HepG2 (cell line): ENCODE data around the gene PLD2. TPM values are rescaled to one million over a fixed set of nuclear protein-coding genes. Genes with fewer than 3 reads are reported as not detected.

ENCODE experiments used
- ATAC-seq: fragments of 200-7000 bp; cut with Tn5 transposase; 3 replicates; pipeline ENCODE4 v1.9.1; 2020; ENCODE audit warnings: mild to moderate bottlenecking, moderate library complexity
- BruUV-seq: library from RNA; stranded (reverse); fragments of 400-500 nt; replicated peaks from 2 replicates; lab custom pipeline; 2021; lab: Mats Ljungman, UMichigan
- CTCF ChIA-PET: fragments of 300-600 bp; formaldehyde crosslinking; extraction: SDS; loops from one replicate; lab custom pipeline; 2021; ENCODE audit warnings: low total read pairs, inconsistent platforms, low intra/inter-chr PET ratio; lab: Yijun Ruan, JAX
- POLR2A ChIA-PET: fragments of 350-600 bp; sonication (Branson Sonifier 250); formaldehyde crosslinking; loops from one replicate; lab custom pipeline; 2020; ENCODE audit warnings: antibody characterized with exemption, inconsistent platforms; lab: Yijun Ruan, JAX
- DNase-seq: peaks from one replicate; pipeline ENCODE4 v3.0.0-alpha.2; 2015; ENCODE audit warnings: low spot score
- FAIRE-seq: peaks from 3 replicates; lab custom pipeline; 2011; peaks lifted over from hg19 to GRCh38; lab: Jason Lieb, UNC
- H2AFZ ChIP-seq: one replicate; pipeline ENCODE4 v1.6.1; 2011; ENCODE audit warnings: low read length, inconsistent platforms
- H3K27ac ChIP-seq: fragments of 300-600 bp; 3 replicates; pipeline ENCODE4 v1.8.0; 2011; ENCODE audit warnings: mixed run types, mild to moderate bottlenecking, mixed read lengths, low read length, inconsistent platforms; ENCODE audit not compliant: insufficient read depth; ENCODE audit errors: extremely low read length
- H3K27me3 ChIP-seq, 2 experiments: fragments of 200-600 bp in 1 of 2; 2 replicates in 1 of 2; 3 replicates in 1 of 2; pipeline versions ENCODE4 v1.6.0 to v1.8.0; 2011; ENCODE audit warnings: low read length in 2 of 2, mild to moderate bottlenecking in 2 of 2, moderate library complexity in 2 of 2, inconsistent platforms in 1 of 2; ENCODE audit not compliant: insufficient read depth in 2 of 2, control insufficient read depth in 1 of 2
- H3K36me3 ChIP-seq, 2 experiments: fragments of 200-600 bp in 1 of 2; replicated peaks in 1 of 2; 2 replicates in 1 of 2; 3 replicates in 1 of 2; pipeline versions ENCODE4 v1.5.1 to v1.8.0; 2011; ENCODE audit warnings: low read length in 2 of 2, inconsistent platforms in 1 of 2; ENCODE audit not compliant: insufficient read depth in 2 of 2, control insufficient read depth in 1 of 2
- H3K4me1 ChIP-seq: 2 replicates; pipeline ENCODE4 v1.5.1; 2012; ENCODE audit warnings: low read length, inconsistent platforms; ENCODE audit not compliant: insufficient read depth
- H3K4me2 ChIP-seq: 2 replicates; pipeline ENCODE4 v1.6.0; 2011; ENCODE audit warnings: low read depth, low read length, inconsistent platforms
- H3K4me3 ChIP-seq, 3 experiments: fragments of 200-600 bp in 1 of 3; sonication (generic), shearing (Covaris generic) in 1 of 3; replicated peaks in 1 of 3; 2 replicates each; pipeline ENCODE4 v1.5.1; 2011 to 2016; ENCODE audit warnings: low read length in 3 of 3, inconsistent platforms in 2 of 3, low read depth in 2 of 3, mild to moderate bottlenecking in 2 of 3, control low read depth in 1 of 3, mixed read lengths in 1 of 3; ENCODE audit not compliant: insufficient read depth in 1 of 3
- H3K79me2 ChIP-seq: one replicate; pipeline ENCODE4 v1.6.1; 2011; ENCODE audit warnings: low read length, inconsistent platforms; ENCODE audit not compliant: insufficient read depth
- H3K9ac ChIP-seq: 2 replicates; pipeline ENCODE4 v1.6.0; 2011; ENCODE audit warnings: mild to moderate bottlenecking, low read depth, low read length, inconsistent platforms; ENCODE audit not compliant: insufficient read depth
- H3K9me3 ChIP-seq: 2 replicates; pipeline ENCODE4 v1.5.1; 2012; ENCODE audit warnings: mild to moderate bottlenecking, low read length
- H4K20me1 ChIP-seq: 2 replicates; pipeline ENCODE4 v1.6.0; 2011; ENCODE audit warnings: inconsistent platforms, mild to moderate bottlenecking, low read length, moderate library complexity; ENCODE audit not compliant: insufficient read depth
- FOXK2 ChIP-seq: fragments of 450-650 bp; IDR thresholded peaks from 2 replicates; pipeline ENCODE4 v1.6.1; 2016
- HNRNPUL1 ChIP-seq: fragments of 200-400 bp; formaldehyde crosslinking; IDR thresholded peaks from 2 replicates; pipeline ENCODE4 v1.6.1; 2017; ENCODE audit warnings: low read depth, mild to moderate bottlenecking, low read length, moderate library complexity
- SRY ChIP-seq: sonication (generic); formaldehyde crosslinking; IDR thresholded peaks from 2 replicates; pipeline ENCODE4 v1.8.0; 2022; ENCODE audit warnings: mild to moderate bottlenecking, missing genetic modification reagents
- ZNF101 ChIP-seq: sonication (generic); formaldehyde crosslinking; IDR thresholded peaks from 2 replicates; pipeline ENCODE4 v1.4.0; 2020; ENCODE audit warnings: mild to moderate bottlenecking, low read depth, missing genetic modification reagents, borderline replicate concordance
- ZNF329 ChIP-seq: sonication (generic); formaldehyde crosslinking; IDR thresholded peaks from 2 replicates; pipeline ENCODE4 v1.9.0; 2021; ENCODE audit warnings: low read depth, mild to moderate bottlenecking, missing genetic modification reagents
- ZNF501 ChIP-seq: sonication (generic); formaldehyde crosslinking; IDR thresholded peaks from 2 replicates; pipeline ENCODE4 v1.5.1; 2020; ENCODE audit warnings: mild to moderate bottlenecking, moderate library complexity, missing genetic modification reagents
- ZNF710 ChIP-seq: sonication (generic); formaldehyde crosslinking; IDR thresholded peaks from 2 replicates; pipeline ENCODE4 v1.5.0; 2020; ENCODE audit warnings: mild to moderate bottlenecking, missing genetic modification reagents, borderline replicate concordance
- ZNF766 ChIP-seq: sonication (generic); formaldehyde crosslinking; IDR thresholded peaks from 2 replicates; pipeline ENCODE4 v1.5.0; 2020; ENCODE audit warnings: missing genetic modification reagents, borderline replicate concordance
- WGBS: methylation state at CpG from one replicate; pipeline ENCODE4 v1.1.6; 2017; ENCODE audit warnings: low lambda C conversion rate; 5-methylcytosine and 5-hydroxymethylcytosine counted together
- in situ Hi-C: cut with HindIII; loops from 2 replicates; pipeline ENCODE4 v1.10.0; 2017; ENCODE audit warnings: low pct_unique_long_range_greater_than_20kb; ENCODE audit not compliant: extremely low pct_ligation_motif_present
- intact Hi-C: fragments of 100-400 bp; cut with micrococcal nuclease; formaldehyde crosslinking; loops from one replicate; pipeline ENCODE4 v1.10.0; 2022; ENCODE audit not compliant: unreplicated experiment
- polyA plus RNA-seq, 8 experiments: library from polyadenylated mRNA; depleted of rRNA in 3 of 8; stranded (reverse) in 7 of 8; unstranded in 1 of 8; fragments of >200 nt; fragmentation: Illumina TruSeq in 4 of 8; extraction: Trizol in 4 of 8; gene quantifications; 2 replicates each; pipeline versions ENCODE4 v1.2.1 to v1.2.3, GENCODE V29; 2011 to 2016; ENCODE audit warnings: low read depth in 4 of 8, missing spikeins in 1 of 8, mixed read lengths in 1 of 8; ENCODE audit not compliant: insufficient read depth in 1 of 8
- total RNA-seq, 5 experiments: library from RNA; depleted of rRNA; stranded (reverse); fragments of >200 nt; fragmentation: Illumina TruSeq; extraction: Trizol; gene quantifications; 2 replicates each; pipeline ENCODE4 v1.2.3, GENCODE V29; 2016; ENCODE audit warnings: low read depth in 1 of 5

The PLD2 gene
- total and polyA plus RNA-seq, 2 of the 13 experiments (the other 11 are each of a cell fraction or from before 2014, with no cell fraction given) = 13.4 to 29.7 TPM

GRCh38 chr17:4834681-4835020, 27.7 kb downstream of the PLD2 start (continued):
- 0 out of 2 replicates have a peak, but pooled peaks have one; percentile 6 for TF ChIP-seq ZNF710
- TF ChIP-seq ZNF501 = peak; percentile 36; the same call in 1 of the 2 replicates
- no peak for TF ChIP-seq ZNF766 (CRISPR knock-in tag)

- peak overlapping the region; percentile 50; the same call in 1 of the 2 replicates for H3K9ac ChIP-seq
- peak overlapping the region; percentile 97 for H3K4me2 ChIP-seq
- H3K9me3 ChIP-seq = no peaks in the 10 kb centered on the region
- no peaks in the 10 kb centered on the region for H3K27me3 ChIP-seq
- H3K79me2 ChIP-seq = peaks cover 72% of the 10 kb centered on the region
- ChIA-PET CTCF (no interaction called here), POLR2A (interaction anchor here (1.0 to 3.8 kb wide), 4 partner anchors 9 to 47 kb away, joined by 4 to 31 read pairs (median 11); partner anchors contain the start of genes GLTPD2 and PLD2)
- intact Hi-C loops (loop anchor here (10.0 kb wide), 1 partner anchor 49 kb away; no protein-coding TSS in a partner anchor), in situ Hi-C loops (no loop called here)
- BruUV-seq = no TSS peak
- TF ChIP-seq ZNF101 (no peak), FOXK2 (no peak), HNRNPUL1 (no peak), SRY (CRISPR knock-in tag) (no peak), ZNF329 (CRISPR knock-in tag) (no peak)
- 98% methylated on average over 4 of the region's 4 CpGs for WGBS
- FAIRE-seq = no peak
- peaks cover 62% of the 10 kb centered on the region for H3K4me1 ChIP-seq
- no peak for DNase-seq
- peaks cover 27% of the 10 kb centered on the region; the same call in 1 of the 2 replicates for H4K20me1 ChIP-seq
- no peak overlapping the region for H2AFZ ChIP-seq
- H3K27ac ChIP-seq = peak overlapping the region; percentile 75
- no peak for ATAC-seq
- H3K4me3 ChIP-seq = peak overlapping the region in 1 of 3 experiments; percentile 85; a peak in 1 of 6 replicates
- peaks cover 2 to 19% of the 10 kb centered on the region in 2 experiments; a peak in 3 of 5 replicates for H3K36me3 ChIP-seq
Measured at GRCh38 chr17:4836221-4836620, 29.3 kb downstream of the PLD2 start.
